Keratinocyte (primary cell): ENCODE measurements around the gene MLN. TPM values are rescaled to one million over a fixed set of nuclear protein-coding genes. Genes with fewer than 3 reads are reported as not detected.

Experiments used
- DNase-seq: peaks from one replicate; pipeline ENCODE4 v3.0.0-alpha.2; 2011; ENCODE audit warnings: low read depth, missing footprints, low spot score
- FAIRE-seq: peaks from 2 replicates; lab custom pipeline; 2011; peaks lifted over from hg19 to GRCh38; lab: Jason Lieb, UNC
- H2AFZ ChIP-seq: 2 replicates; pipeline ENCODE4 v1.6.0; 2012; ENCODE audit warnings: low read length, control low read depth, inconsistent platforms; ENCODE audit not compliant: control insufficient read depth
- H3K27ac ChIP-seq: 2 replicates; pipeline ENCODE4 v1.5.1; 2011; ENCODE audit warnings: low read length; ENCODE audit not compliant: control insufficient read depth, insufficient read depth
- H3K27me3 ChIP-seq: 3 replicates; pipeline ENCODE4 v1.6.0; 2011; ENCODE audit warnings: low read length; ENCODE audit not compliant: control insufficient read depth, insufficient read depth; ENCODE audit errors: extremely low read depth
- H3K36me3 ChIP-seq, 2 experiments: 2 replicates in 1 of 2; 3 replicates in 1 of 2; pipeline ENCODE4 v1.5.1; 2011; ENCODE audit warnings: low read length in 2 of 2, mild to moderate bottlenecking in 1 of 2; ENCODE audit not compliant: control insufficient read depth in 2 of 2, insufficient read depth in 2 of 2; ENCODE audit errors: extremely low read depth in 1 of 2
- H3K4me1 ChIP-seq: 3 replicates; pipeline ENCODE4 v1.5.1; 2011; ENCODE audit warnings: low read length; ENCODE audit not compliant: control insufficient read depth, insufficient read depth; ENCODE audit errors: extremely low read depth
- H3K4me2 ChIP-seq: 3 replicates; pipeline ENCODE4 v1.6.0; 2011; ENCODE audit warnings: low read depth, low read length; ENCODE audit not compliant: control insufficient read depth, insufficient read depth; ENCODE audit errors: extremely low read depth
- H3K4me3 ChIP-seq, 3 experiments: fragments of 200-600 bp in 1 of 3; sonication (generic) in 1 of 3; 2 replicates in 2 of 3; 3 replicates in 1 of 3; pipeline ENCODE4 v1.5.1; 2011 to 2016; ENCODE audit warnings: low read length in 3 of 3, mild to moderate bottlenecking in 3 of 3, control low read depth in 2 of 3, inconsistent platforms in 1 of 3, low read depth in 1 of 3, mixed read lengths in 1 of 3, mixed run types in 1 of 3, moderate library complexity in 1 of 3; ENCODE audit not compliant: control insufficient read depth in 2 of 3, insufficient read depth in 2 of 3; ENCODE audit errors: extremely low read depth in 1 of 3
- H3K79me2 ChIP-seq: 2 replicates; pipeline ENCODE4 v1.6.0; 2012; ENCODE audit warnings: low read length; ENCODE audit not compliant: control insufficient read depth, insufficient read depth
- H3K9ac ChIP-seq: 3 replicates; pipeline ENCODE4 v1.6.0; 2011; ENCODE audit warnings: low read length; ENCODE audit not compliant: control insufficient read depth, insufficient read depth; ENCODE audit errors: extremely low read depth
- H3K9me1 ChIP-seq: 3 replicates; pipeline ENCODE4 v1.6.0; 2011; ENCODE audit warnings: low read length; ENCODE audit not compliant: control insufficient read depth, insufficient read depth; ENCODE audit errors: extremely low read depth
- H3K9me3 ChIP-seq: 2 replicates; pipeline ENCODE4 v1.5.1; 2012; ENCODE audit warnings: low read depth, low read length; ENCODE audit not compliant: control insufficient read depth
- H4K20me1 ChIP-seq: 3 replicates; pipeline ENCODE4 v1.6.0; 2011; ENCODE audit warnings: low read length; ENCODE audit not compliant: control insufficient read depth, insufficient read depth; ENCODE audit errors: extremely low read depth
- CTCF ChIP-seq, 3 experiments: IDR thresholded peaks in 1 of 3; conservative IDR thresholded peaks in 1 of 3; optimal IDR thresholded peaks in 1 of 3; 2 replicates in 2 of 3; 3 replicates in 1 of 3; pipeline versions ENCODE3 to v1.5.1; 2011; ENCODE audit warnings: low read length in 3 of 3, mild to moderate bottlenecking in 3 of 3, moderate library complexity in 2 of 3, control low read depth in 1 of 3, inconsistent platforms in 1 of 3; ENCODE audit not compliant: insufficient read depth in 2 of 3; ENCODE audit errors: extremely low read depth in 1 of 3
- EZH2 ChIP-seq: IDR thresholded peaks from one replicate; pipeline ENCODE4 v1.6.1; 2012; ENCODE audit warnings: inconsistent platforms, mild to moderate bottlenecking, low read length, moderate library complexity
- dilution Hi-C: fragments of 300-500 bp; cut with MboI; formaldehyde crosslinking; loops from one replicate; pipeline ENCODE4 v1.7.0; 2020; ENCODE audit warnings: low sequenced_read_pairs; ENCODE audit not compliant: extremely low pct_ligation_motif_present
- polyA plus RNA-seq, 5 experiments: library from polyadenylated mRNA; depleted of rRNA in 3 of 5; stranded (reverse) in 3 of 5; stranded (forward) in 1 of 5; unstranded in 1 of 5; fragments of >200 nt; gene quantifications; 1 replicate in 1 of 5; 2 replicates in 3 of 5; 3 replicates in 1 of 5; pipeline versions ENCODE4 v1.2.1 to v1.2.3, GENCODE V29; 2011 to 2012; ENCODE audit warnings: missing spikeins in 2 of 5, low read depth in 1 of 5, low replicate concordance in 1 of 5

Gene MLN
- polyA plus RNA-seq, 1 donor (not counting 4 experiments of a cell fraction or from before 2014, with no cell fraction given), result not detected

GRCh38 chr6:33749401-33749800 lies 54.4 kb downstream of the MLN start:
- Histone ChIP-seq H3K27ac (no peak overlapping the region), H3K4me3 (no peak overlapping the region), H3K27me3 (no peaks in the 10 kb centered on the region), H3K4me1 (peaks cover 21% of the 10 kb centered on the region), H2AFZ (no peak overlapping the region), H3K9me3 (no peaks in the 10 kb centered on the region), H3K4me2 (no peak overlapping the region), H3K9me1 (peaks cover 2% of the 10 kb centered on the region), H4K20me1 (no peaks in the 10 kb centered on the region), H3K79me2 (no peaks in the 10 kb centered on the region), H3K9ac (no peak overlapping the region), H3K36me3 (no peaks in the 10 kb centered on the region)
- dilution Hi-C loops, result no loop called here
- TF ChIP-seq CTCF (optimal IDR thresholded peaks at IDR 0.05 in 1 of 3, IDR thresholded peaks at IDR 0.05 in 1 of 3, conservative IDR thresholded peaks at IDR 0.05 in 1 of 3; ENCODE audit: extremely low read depth in 1 of 3, insufficient read depth in 2 of 3, low read length in 3 of 3), result no peak
- DNase-seq, result no peak
- FAIRE-seq, result no peak

- H3K4me1 ChIP-seq, result peaks cover 26% of the 10 kb centered on the region
- no peaks in the 10 kb centered on the region for H3K36me3 ChIP-seq
- H3K4me2 ChIP-seq, result no peak overlapping the region
- no peak for DNase-seq
- H3K9me1 ChIP-seq, result peaks cover 2% of the 10 kb centered on the region
- H3K4me3 ChIP-seq, result no peak overlapping the region
- dilution Hi-C loops, result no loop called here
- TF ChIP-seq EZH2, result no peak
- no peak for TF ChIP-seq CTCF (optimal IDR thresholded peaks at IDR 0.05 in 1 of 3, IDR thresholded peaks at IDR 0.05 in 1 of 3, conservative IDR thresholded peaks at IDR 0.05 in 1 of 3; ENCODE audit: extremely low read depth in 1 of 3, insufficient read depth in 2 of 3, low read length in 3 of 3)
- no peak overlapping the region for H2AFZ ChIP-seq
- H4K20me1 ChIP-seq, result no peaks in the 10 kb centered on the region
- H3K9me3 ChIP-seq, result no peaks in the 10 kb centered on the region
- no peaks in the 10 kb centered on the region for H3K79me2 ChIP-seq
- no peak overlapping the region for H3K9ac ChIP-seq
- FAIRE-seq, result no peak
- no peaks in the 10 kb centered on the region for H3K27me3 ChIP-seq
- no peak overlapping the region for H3K27ac ChIP-seq
Observed at GRCh38 chr6:33748841-33749240, 55.0 kb downstream of the MLN start.
